Stimulated activated CD8-positive, alpha-beta memory T cell treated with anti-CD3 and anti-CD28 coated beads, Interleukin-7, amount 100 ng/mL, for 24 hours (primary cell): Measurements from ENCODE around the gene HRAS.
"Not testable (repeated sequence)": the region's sequence is repeated elsewhere in the genome, so short reads cannot be mapped to it uniquely, and the experiment has no call there.

Source experiments
- DNase-seq: peaks from one replicate; pipeline ENCODE4 v3.0.0-alpha.2; 2020; ENCODE audit warnings: low read depth

The HRAS gene

GRCh38 chr11:535519-536454 lies at the start of gene HRAS:
HRAS (minus strand) TSS chr11:535576.
- DNase-seq: peak; percentile 89

GRCh38 chr11:584287-584686 lies 48.9 kb upstream of the HRAS start:
- no peak for DNase-seq

GRCh38 chr11:581752-582151 lies 46.4 kb upstream of the HRAS start:
- DNase-seq: no peak

DNA sequence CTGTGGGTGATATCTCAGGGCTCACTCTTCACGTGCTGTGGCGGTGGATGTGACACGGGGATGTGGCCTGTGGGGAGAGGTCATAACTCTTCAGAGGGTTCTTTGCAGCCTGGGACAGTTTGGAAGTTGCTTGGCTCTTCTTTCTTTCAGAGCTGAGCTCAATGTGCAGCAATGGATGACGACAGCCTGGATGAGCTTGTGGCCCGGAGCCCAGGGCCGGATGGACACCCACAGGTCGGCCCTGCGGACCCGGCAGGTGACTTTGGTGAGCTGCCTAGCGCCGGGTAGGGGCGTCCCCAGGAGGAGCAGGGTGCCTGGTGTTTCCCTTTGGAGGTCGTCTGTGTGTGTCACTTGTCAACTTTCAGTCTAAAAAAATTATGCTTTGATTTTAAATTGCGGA lies 46.0 kb upstream of the HRAS start:
- DNase-seq: no peak

DNA sequence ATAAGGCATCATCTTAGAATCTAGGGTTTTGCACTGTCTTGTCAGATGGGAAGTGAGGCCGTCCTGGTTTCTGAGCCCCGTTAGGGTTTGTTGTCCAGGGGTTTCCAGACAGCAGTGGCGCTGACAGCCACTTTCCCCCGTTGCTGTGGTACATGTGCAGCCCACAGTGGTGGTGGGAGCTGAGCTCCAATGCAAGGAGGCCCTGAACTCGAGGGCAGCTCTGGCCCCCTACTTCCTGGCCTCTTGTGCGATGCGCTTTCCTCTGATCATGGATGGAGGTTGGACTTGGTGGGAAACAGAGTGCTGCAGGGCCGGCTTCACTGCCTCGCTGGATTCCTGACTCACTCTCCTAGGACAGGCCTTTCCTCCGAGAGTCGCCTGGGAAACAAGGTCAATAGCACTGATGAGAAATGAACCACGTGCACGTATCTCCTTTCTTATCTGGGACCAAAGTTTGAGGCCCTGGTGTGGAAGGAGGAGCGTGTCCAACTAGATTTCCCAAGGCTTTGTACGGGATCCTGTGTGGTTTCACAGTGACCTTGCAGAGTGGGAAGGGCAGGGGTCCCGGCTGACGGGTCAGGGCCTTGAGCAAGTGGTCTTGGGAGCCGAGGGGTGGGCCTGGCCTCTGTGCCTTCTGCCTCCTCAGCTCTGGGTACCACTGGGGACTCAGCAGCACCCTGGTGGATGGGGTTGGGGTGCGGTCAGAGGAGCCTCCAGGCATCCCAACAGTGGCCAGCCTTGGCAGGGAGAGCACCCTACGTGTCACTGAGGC lies 44.6 kb upstream of the HRAS start:
- DNase-seq: no peak

DNA sequence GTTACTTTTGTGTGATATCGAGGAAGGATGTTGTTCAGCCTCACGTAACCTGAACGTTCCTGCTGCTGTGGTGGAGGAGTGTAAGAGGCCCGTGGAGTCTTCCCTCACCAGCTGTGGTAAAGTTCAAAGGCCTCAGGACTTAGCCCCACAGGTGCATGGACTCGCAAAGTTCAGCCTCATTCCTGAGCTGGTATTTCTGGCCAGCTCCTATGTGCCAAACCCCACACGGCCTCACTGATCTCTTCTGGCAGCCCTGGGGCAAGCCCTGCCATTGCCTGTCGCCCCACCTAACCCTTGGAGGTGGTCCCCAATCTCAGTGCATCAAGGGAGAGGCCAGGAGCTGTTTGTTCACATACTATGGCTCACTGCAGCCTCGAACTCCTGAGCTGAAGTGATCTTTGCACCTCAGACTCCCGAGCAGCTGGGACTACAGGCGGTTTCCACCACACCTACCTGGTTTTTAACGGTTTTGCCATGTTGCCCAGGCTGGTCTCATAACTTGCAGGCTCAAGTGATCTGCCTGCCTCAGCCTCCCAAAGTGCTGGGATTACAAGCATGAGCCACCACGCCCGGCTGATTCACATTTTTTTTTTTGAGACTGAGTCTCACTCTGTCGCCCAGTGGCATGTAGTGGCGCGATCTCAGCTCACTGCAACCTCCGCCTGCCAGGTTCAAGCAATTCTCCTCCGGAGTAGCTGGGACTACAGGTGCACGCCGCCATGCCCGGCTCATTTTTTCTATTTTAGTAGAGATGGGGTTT lies 43.1 kb upstream of the HRAS start:
- DNase-seq: no peak

- DNase-seq: no peak
Measured at GRCh38 chr11:577611-577894, 42.2 kb upstream of the HRAS start.

- DNase-seq: no peak
Measured at GRCh38 chr11:576811-577610, 41.6 kb upstream of the HRAS start.

DNA sequence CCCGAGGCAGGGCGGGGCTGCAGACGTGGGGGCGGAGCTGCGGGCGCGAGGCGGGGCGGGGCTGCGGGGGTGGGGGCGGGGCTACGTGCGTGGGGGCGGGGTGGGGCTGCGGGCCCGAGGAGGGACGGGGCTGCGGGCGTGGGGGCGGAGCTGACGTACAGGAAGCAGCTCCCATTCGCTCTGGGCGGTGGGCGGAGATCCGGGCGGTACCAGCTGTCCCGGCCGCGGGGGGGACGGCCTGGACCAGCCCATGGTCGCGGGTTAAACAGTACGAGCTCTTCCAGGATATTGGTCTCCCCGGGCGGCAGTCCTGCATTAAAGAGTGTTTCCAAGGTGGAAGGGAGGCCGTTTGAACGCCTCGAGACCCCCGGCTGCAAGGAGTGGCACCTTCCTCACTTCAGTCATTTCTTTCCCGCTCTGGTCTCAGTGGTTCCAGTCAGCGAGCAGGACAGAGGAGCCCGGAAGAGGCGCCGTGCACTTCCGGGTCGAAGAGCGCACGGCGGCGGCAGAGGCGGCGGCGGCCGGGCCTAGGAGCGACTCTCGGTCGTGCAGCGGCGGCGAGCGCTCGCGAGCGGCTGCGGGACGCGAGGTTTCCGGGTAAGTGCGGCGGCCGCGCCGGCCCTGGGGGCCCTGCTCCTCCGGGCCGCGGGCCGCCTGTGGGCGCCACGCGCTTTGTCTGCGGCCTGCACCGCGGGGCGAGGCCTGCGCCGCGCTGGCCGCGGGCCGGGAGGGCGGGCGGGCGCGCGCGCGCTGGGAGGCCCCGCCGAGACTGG lies 40.8 kb upstream of the HRAS start, which contains the start of gene PHRF1:
TSS of gene PHRF1 (plus strand) at position 475 of the 773 bp plus-strand sequence. CDS start 5,043 bp downstream, outside the sequence.
- peak; percentile 85 for DNase-seq

- DNase-seq: no peak
Measured at GRCh38 chr11:575313-575995, 40.1 kb upstream of the HRAS start.

GRCh38 chr11:574632-575312 lies 39.4 kb upstream of the HRAS start:
- no peak for DNase-seq

DNA sequence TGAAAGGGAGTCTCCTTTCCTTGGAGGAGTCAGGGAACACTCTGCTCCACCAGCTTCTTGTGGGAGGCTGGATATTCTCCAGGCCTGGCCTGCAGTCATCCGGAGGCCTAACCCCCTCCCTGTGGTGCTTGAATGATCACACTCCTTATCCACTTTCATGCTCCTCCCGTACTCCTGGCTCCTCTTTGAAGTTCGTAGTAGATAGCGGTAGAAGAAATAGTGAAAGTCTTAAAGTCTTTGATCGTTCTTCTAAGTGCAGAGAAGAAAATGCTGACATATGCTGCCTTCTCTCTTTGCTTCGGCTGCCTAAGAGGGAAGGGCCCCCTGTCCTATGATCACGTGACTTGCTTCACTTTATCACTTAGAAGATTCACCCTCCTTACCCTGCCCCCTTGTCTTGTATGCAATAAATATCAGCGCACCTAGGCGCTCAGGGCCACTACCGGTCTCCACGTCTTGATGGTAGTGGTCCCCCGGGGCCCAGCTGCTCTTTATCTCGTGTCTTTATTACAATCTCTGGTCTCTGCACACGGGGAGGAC lies 38.7 kb upstream of the HRAS start:
- DNase-seq: not testable (repeated sequence)

- no peak for DNase-seq
Measured at GRCh38 chr11:573146-573759, 37.9 kb upstream of the HRAS start.

- DNase-seq: no peak
Measured at GRCh38 chr11:571802-572185, 36.4 kb upstream of the HRAS start.

DNA sequence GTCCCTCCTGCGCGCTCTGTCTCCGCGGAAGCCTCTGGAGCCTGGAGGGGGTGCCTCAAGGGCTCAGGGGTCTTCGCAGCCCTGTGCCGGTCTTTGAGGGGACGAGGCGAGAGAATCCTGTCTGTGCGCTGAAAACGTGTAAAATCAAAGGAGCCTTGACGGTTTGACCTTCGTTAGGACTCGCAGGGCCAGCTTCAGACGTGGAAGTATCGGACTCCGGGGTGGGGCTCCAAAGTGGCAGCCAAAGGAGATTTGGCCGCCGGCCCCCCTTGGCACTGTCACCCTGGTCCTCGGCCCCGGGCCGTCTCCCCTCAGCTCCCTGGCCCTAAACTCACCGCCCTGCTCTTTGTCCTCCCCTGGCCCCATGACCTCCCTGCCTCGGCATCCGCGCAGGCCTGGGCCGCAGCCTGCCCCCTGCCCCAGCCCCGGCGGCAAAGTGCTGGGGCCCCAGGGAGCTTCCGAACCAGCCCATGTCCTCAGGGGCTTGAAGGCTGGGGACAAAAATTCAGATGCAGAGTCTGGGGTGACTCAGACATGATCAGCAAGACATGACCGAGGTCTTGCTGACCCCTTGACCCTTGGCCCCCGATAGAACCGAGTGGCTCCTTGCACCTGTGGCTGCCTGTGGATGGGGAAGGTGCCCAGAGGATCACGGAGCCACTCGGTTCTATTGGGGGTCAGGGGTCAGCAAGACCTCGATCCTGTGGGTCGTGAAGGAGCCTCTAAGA lies 33.9 kb upstream of the HRAS start:
- no peak for DNase-seq

- DNase-seq: peak; percentile 74
Measured at GRCh38 chr11:568306-569157, 33.2 kb upstream of the HRAS start.

DNA sequence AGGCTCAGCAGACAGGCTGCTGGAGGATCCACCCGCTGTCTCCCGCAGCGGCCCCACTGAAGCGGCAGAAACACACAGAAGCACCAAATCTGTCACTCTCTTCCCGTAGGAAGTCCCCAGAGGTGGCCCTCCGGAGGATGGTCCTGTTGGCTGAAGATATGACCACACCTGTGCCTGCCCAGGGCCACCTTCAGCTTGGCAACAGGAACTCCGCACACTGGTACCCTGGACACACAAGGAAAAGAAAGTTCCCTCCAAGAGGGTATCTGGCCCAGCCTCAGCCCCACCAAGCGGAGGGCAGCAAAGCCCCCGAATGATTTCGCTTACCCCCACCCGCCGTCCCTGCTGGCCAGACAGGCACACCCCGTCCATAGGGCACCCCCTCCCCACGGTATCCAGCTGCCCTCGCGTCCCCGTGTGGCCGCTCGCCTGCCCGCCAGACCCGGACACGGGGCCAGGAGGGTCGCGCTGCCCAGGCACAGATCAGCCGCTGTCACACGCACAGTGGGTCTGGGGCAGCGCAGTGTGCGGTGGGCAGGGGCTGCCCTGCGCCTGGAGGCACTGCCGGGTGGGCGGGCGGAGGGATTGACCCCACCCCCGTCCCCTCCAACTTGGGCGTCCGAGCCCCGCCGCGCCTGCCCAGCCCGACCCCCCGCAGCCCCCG lies 32.4 kb upstream of the HRAS start:
- no peak for DNase-seq
